ENCODE measurements around the gene TMCO4.
"Not testable (repeated sequence)": the region's sequence is repeated elsewhere in the genome, so short reads cannot be mapped to it uniquely, and the experiment has no call there.

The TMCO4 gene

GRCh38 chr1:19637606-19638005, 162.1 kb downstream of the TMCO4 start:
- Histone ChIP-seq H3K4me1 (ENCODE audit: insufficient read depth, low read length, poor library complexity, severe bottlenecking) (no peaks in the 10 kb centered on the region), H2AFZ (ENCODE audit: low read length) (no peak overlapping the region), H3K4me2 (ENCODE audit: low read depth, low read length, poor library complexity, severe bottlenecking) (no peak overlapping the region), H3K27me3 (ENCODE audit: insufficient read depth, low read length, poor library complexity, severe bottlenecking) (no peaks in the 10 kb centered on the region), H3K79me2 (ENCODE audit: insufficient read depth, low read length) (no peaks in the 10 kb centered on the region), H3K9me3 (ENCODE audit: insufficient read depth, low read depth, low read length) (no peaks in the 10 kb centered on the region), H3F3A (ENCODE audit: low read depth) (no peaks in the 10 kb centered on the region), H3K4me3 (ENCODE audit: low read length, poor library complexity, severe bottlenecking) (no peak overlapping the region), H3K9ac (ENCODE audit: low read depth, low read length, poor library complexity, severe bottlenecking) (no peak overlapping the region), H4K20me1 (ENCODE audit: insufficient read depth, low read length, poor library complexity, severe bottlenecking) (no peaks in the 10 kb centered on the region), H3K9me2 (replicated peaks; ENCODE audit: low read depth, low read length) (no peaks in the 10 kb centered on the region), H3K36me3 (ENCODE audit: insufficient read depth, low read length) (no peaks in the 10 kb centered on the region)
- TF ChIP-seq CTCF (conservative IDR thresholded peaks at IDR 0.05; ENCODE audit: low read length) (no peak), EZH2phosphoT487 (IDR thresholded peaks at IDR 0.05; ENCODE audit: borderline replicate concordance) (no peak)

- not testable (repeated sequence) for H3K9me2 ChIP-seq (replicated peaks; ENCODE audit: low read depth, low read length); H3K4me3 ChIP-seq (ENCODE audit: low read length, poor library complexity, severe bottlenecking); H2AFZ ChIP-seq (ENCODE audit: low read length); H3K4me2 ChIP-seq (ENCODE audit: low read depth, low read length, poor library complexity, severe bottlenecking); H3K9me3 ChIP-seq (ENCODE audit: insufficient read depth, low read depth, low read length); H3F3A ChIP-seq (ENCODE audit: low read depth); H3K27me3 ChIP-seq (ENCODE audit: insufficient read depth, low read length, poor library complexity, severe bottlenecking); H3K36me3 ChIP-seq (ENCODE audit: insufficient read depth, low read length); H3K79me2 ChIP-seq (ENCODE audit: insufficient read depth, low read length); H4K20me1 ChIP-seq (ENCODE audit: insufficient read depth, low read length, poor library complexity, severe bottlenecking); H3K4me1 ChIP-seq (ENCODE audit: insufficient read depth, low read length, poor library complexity, severe bottlenecking); H3K9ac ChIP-seq (ENCODE audit: low read depth, low read length, poor library complexity, severe bottlenecking)
These were observed 163.0 kb downstream of the TMCO4 start for GRCh38 chr1:19636749-19637148.

GRCh38 chr1:19636065-19636464, 163.7 kb downstream of the TMCO4 start:
- no peaks in the 10 kb centered on the region for H4K20me1 ChIP-seq (ENCODE audit: insufficient read depth, low read length, poor library complexity, severe bottlenecking)
- no peaks in the 10 kb centered on the region for H3K9me3 ChIP-seq (ENCODE audit: insufficient read depth, low read depth, low read length)
- H3K27me3 ChIP-seq (ENCODE audit: insufficient read depth, low read length, poor library complexity, severe bottlenecking) = no peaks in the 10 kb centered on the region
- no peaks in the 10 kb centered on the region for H3K4me1 ChIP-seq (ENCODE audit: insufficient read depth, low read length, poor library complexity, severe bottlenecking)
- H2AFZ ChIP-seq (ENCODE audit: low read length) = no peak overlapping the region
- H3K9ac ChIP-seq (ENCODE audit: low read depth, low read length, poor library complexity, severe bottlenecking) = no peak overlapping the region
- H3K4me3 ChIP-seq (ENCODE audit: low read length, poor library complexity, severe bottlenecking) = no peak overlapping the region
- no peaks in the 10 kb centered on the region for H3F3A ChIP-seq (ENCODE audit: low read depth)
- H3K79me2 ChIP-seq (ENCODE audit: insufficient read depth, low read length) = no peaks in the 10 kb centered on the region
- no peak overlapping the region for H3K4me2 ChIP-seq (ENCODE audit: low read depth, low read length, poor library complexity, severe bottlenecking)
- no peaks in the 10 kb centered on the region for H3K36me3 ChIP-seq (ENCODE audit: insufficient read depth, low read length)
- TF ChIP-seq EZH2phosphoT487 (IDR thresholded peaks at IDR 0.05; ENCODE audit: borderline replicate concordance) (no peak), CTCF (conservative IDR thresholded peaks at IDR 0.05; ENCODE audit: low read length) (no peak)
- H3K9me2 ChIP-seq (replicated peaks; ENCODE audit: low read depth, low read length) = no peaks in the 10 kb centered on the region

GRCh38 chr1:19635646-19636045, 164.1 kb downstream of the TMCO4 start:
- Histone ChIP-seq H3K79me2 (ENCODE audit: insufficient read depth, low read length) (no peaks in the 10 kb centered on the region), H3K9me3 (ENCODE audit: insufficient read depth, low read depth, low read length) (no peaks in the 10 kb centered on the region), H3F3A (ENCODE audit: low read depth) (no peaks in the 10 kb centered on the region), H3K4me2 (ENCODE audit: low read depth, low read length, poor library complexity, severe bottlenecking) (no peak overlapping the region), H3K27me3 (ENCODE audit: insufficient read depth, low read length, poor library complexity, severe bottlenecking) (no peaks in the 10 kb centered on the region), H3K9ac (ENCODE audit: low read depth, low read length, poor library complexity, severe bottlenecking) (no peak overlapping the region), H4K20me1 (ENCODE audit: insufficient read depth, low read length, poor library complexity, severe bottlenecking) (no peaks in the 10 kb centered on the region), H3K4me1 (ENCODE audit: insufficient read depth, low read length, poor library complexity, severe bottlenecking) (no peaks in the 10 kb centered on the region), H2AFZ (ENCODE audit: low read length) (no peak overlapping the region), H3K4me3 (ENCODE audit: low read length, poor library complexity, severe bottlenecking) (no peak overlapping the region), H3K9me2 (replicated peaks; ENCODE audit: low read depth, low read length) (no peaks in the 10 kb centered on the region), H3K36me3 (ENCODE audit: insufficient read depth, low read length) (no peaks in the 10 kb centered on the region)
- TF ChIP-seq EZH2phosphoT487 (IDR thresholded peaks at IDR 0.05; ENCODE audit: borderline replicate concordance) (no peak), CTCF (conservative IDR thresholded peaks at IDR 0.05; ENCODE audit: low read length) (no peak)

GRCh38 chr1:19635064-19635463, 164.7 kb downstream of the TMCO4 start:
- not testable (repeated sequence) for H3K9ac ChIP-seq (ENCODE audit: low read depth, low read length, poor library complexity, severe bottlenecking); H4K20me1 ChIP-seq (ENCODE audit: insufficient read depth, low read length, poor library complexity, severe bottlenecking); H3K9me3 ChIP-seq (ENCODE audit: insufficient read depth, low read depth, low read length); H2AFZ ChIP-seq (ENCODE audit: low read length); H3K36me3 ChIP-seq (ENCODE audit: insufficient read depth, low read length); H3K4me1 ChIP-seq (ENCODE audit: insufficient read depth, low read length, poor library complexity, severe bottlenecking); H3K9me2 ChIP-seq (replicated peaks; ENCODE audit: low read depth, low read length); H3K27me3 ChIP-seq (ENCODE audit: insufficient read depth, low read length, poor library complexity, severe bottlenecking); H3K79me2 ChIP-seq (ENCODE audit: insufficient read depth, low read length); H3F3A ChIP-seq (ENCODE audit: low read depth); H3K4me3 ChIP-seq (ENCODE audit: low read length, poor library complexity, severe bottlenecking); H3K4me2 ChIP-seq (ENCODE audit: low read depth, low read length, poor library complexity, severe bottlenecking)
